Fibroblast of mammary gland (primary cell): ENCODE measurements around the gene PRDM7.

Source experiments
- DNase-seq: peaks from one replicate; pipeline ENCODE4 v3.0.0-alpha.2; 2010; ENCODE audit warnings: low read depth
- H3K4me3 ChIP-seq: 2 replicates; pipeline ENCODE4 v1.5.1; 2011; ENCODE audit warnings: low read depth, mild to moderate bottlenecking, low read length, moderate library complexity; ENCODE audit not compliant: control insufficient read depth
- CTCF ChIP-seq: conservative IDR thresholded peaks from 2 replicates; pipeline ENCODE4 v1.5.1; 2011; ENCODE audit warnings: low read depth, low read length, inconsistent platforms; ENCODE audit not compliant: control insufficient read depth, insufficient read depth

Gene PRDM7

GRCh38 chr16:90035902-90036301 lies 41.2 kb downstream of the PRDM7 start:
- no peak overlapping the region for H3K4me3 ChIP-seq
- TF ChIP-seq CTCF, result no peak
- no peak for DNase-seq

- no peak overlapping the region for H3K4me3 ChIP-seq
- no peak for TF ChIP-seq CTCF
- DNase-seq, result no peak
Measured at GRCh38 chr16:90034504-90034903, 42.6 kb downstream of the PRDM7 start.

- TF ChIP-seq CTCF, result no peak
- DNase-seq, result no peak
- H3K4me3 ChIP-seq, result no peak overlapping the region
Measured at GRCh38 chr16:90033387-90033786, 43.7 kb downstream of the PRDM7 start.

GRCh38 chr16:90032674-90033331 lies 44.3 kb downstream of the PRDM7 start:
- no peak overlapping the region for H3K4me3 ChIP-seq
- DNase-seq, result peak; percentile 71
- TF ChIP-seq CTCF, result no peak

- no peak for TF ChIP-seq CTCF
- DNase-seq, result peak; percentile 66
- H3K4me3 ChIP-seq, result no peak overlapping the region
Measured at GRCh38 chr16:90031931-90032673, 45.0 kb downstream of the PRDM7 start.

- H3K4me3 ChIP-seq, result no peak overlapping the region
- no peak for TF ChIP-seq CTCF
- DNase-seq, result no peak
Measured at GRCh38 chr16:90031186-90031930, 45.8 kb downstream of the PRDM7 start.
